GM12865 (cell line): ENCODE data around the gene SOCS7.

Source experiments
- DNase-seq: peaks from one replicate; pipeline ENCODE4 v3.0.0; 2010; ENCODE audit warnings: low read depth
- H3K4me3 ChIP-seq: 2 replicates; pipeline ENCODE4 v1.5.1; 2011; ENCODE audit warnings: mild to moderate bottlenecking, low read depth, low read length, control low read depth
- TF ChIP-seq, protein P1 (sequence below): IDR thresholded peaks from 2 replicates; pipeline ENCODE4 v1.5.1; 2011; ENCODE audit warnings: low read length, control low read depth, low read depth, inconsistent platforms; ENCODE audit not compliant: insufficient read depth; ENCODE audit errors: missing control alignments

Gene SOCS7, protein sequence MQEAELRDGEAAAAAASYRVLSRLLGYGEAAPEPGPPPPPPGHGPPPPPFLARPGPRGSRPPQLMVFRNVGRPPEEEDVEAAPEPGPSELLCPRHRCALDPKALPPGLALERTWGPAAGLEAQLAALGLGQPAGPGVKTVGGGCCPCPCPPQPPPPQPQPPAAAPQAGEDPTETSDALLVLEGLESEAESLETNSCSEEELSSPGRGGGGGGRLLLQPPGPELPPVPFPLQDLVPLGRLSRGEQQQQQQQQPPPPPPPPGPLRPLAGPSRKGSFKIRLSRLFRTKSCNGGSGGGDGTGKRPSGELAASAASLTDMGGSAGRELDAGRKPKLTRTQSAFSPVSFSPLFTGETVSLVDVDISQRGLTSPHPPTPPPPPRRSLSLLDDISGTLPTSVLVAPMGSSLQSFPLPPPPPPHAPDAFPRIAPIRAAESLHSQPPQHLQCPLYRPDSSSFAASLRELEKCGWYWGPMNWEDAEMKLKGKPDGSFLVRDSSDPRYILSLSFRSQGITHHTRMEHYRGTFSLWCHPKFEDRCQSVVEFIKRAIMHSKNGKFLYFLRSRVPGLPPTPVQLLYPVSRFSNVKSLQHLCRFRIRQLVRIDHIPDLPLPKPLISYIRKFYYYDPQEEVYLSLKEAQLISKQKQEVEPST

DNA sequence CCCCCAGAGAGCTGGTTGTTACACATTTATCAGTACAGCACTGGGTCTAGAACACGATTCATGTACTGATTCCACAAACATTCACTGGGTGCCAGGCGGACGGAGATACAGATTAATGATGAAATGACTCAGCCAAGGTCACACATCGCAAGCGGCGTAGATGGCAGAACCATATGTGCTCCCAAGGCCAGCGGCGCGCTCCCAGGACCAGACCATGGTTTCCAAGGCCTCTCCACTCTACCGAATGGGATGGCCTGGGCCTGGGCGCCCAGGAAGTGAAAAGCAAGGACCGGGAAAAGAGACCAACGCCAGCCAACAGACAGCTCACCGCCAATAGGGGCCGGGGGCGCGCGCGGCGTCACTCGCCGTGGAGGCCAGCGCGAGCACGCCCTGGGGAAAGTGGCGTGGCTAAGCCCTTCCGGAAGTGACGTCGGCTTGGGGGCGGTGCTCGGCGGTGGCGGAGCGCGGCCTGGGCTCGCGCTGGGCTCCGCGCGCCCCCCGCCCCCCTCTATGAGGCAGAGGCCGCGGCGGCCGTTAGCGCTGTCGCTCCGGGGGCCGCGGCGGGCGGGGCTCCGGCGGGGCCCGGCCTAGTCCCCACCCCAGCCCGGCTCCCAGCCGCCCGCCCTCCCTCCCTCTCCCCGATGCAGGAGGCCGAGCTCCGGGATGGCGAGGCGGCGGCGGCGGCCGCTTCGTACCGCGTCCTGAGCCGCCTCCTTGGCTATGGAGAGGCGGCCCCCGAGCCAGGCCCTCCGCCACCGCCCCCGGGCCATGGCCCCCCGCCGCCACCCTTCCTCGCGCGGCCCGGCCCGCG lies at the start of gene SOCS7:
Gene SOCS7 (plus strand): TSS at position 433 of the 811 bp plus-strand sequence. CDS start 209 bp downstream, at position 642.
- TF ChIP-seq, protein P1, sequence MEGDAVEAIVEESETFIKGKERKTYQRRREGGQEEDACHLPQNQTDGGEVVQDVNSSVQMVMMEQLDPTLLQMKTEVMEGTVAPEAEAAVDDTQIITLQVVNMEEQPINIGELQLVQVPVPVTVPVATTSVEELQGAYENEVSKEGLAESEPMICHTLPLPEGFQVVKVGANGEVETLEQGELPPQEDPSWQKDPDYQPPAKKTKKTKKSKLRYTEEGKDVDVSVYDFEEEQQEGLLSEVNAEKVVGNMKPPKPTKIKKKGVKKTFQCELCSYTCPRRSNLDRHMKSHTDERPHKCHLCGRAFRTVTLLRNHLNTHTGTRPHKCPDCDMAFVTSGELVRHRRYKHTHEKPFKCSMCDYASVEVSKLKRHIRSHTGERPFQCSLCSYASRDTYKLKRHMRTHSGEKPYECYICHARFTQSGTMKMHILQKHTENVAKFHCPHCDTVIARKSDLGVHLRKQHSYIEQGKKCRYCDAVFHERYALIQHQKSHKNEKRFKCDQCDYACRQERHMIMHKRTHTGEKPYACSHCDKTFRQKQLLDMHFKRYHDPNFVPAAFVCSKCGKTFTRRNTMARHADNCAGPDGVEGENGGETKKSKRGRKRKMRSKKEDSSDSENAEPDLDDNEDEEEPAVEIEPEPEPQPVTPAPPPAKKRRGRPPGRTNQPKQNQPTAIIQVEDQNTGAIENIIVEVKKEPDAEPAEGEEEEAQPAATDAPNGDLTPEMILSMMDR, result no peak
- peak within 1 kb of the TSS; percentile 78 for H3K4me3 ChIP-seq
- peak; percentile 93 for DNase-seq

DNA sequence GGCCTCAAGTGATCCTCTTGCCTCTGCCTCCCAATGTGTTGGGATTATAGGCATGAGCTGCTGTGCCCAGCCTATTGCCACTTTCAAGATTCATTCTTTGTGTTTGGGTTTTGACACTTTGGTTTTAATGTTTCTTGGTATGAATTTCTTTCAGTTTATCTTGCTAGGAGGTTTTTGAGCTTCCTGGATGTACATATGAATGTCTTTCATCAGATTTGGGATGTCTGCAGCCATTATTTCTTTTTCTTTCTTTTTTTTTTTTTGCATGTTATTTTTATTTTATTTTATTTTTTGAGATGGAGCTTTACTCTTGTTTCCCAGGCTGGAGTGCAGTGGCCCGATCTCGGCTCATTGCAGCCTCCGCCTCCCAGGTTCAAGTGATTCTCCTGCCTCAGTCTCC lies 36.1 kb upstream of the SOCS7 start:
- DNase-seq, result no peak
- no peak overlapping the region for H3K4me3 ChIP-seq
- TF ChIP-seq, protein P1, result no peak

DNA sequence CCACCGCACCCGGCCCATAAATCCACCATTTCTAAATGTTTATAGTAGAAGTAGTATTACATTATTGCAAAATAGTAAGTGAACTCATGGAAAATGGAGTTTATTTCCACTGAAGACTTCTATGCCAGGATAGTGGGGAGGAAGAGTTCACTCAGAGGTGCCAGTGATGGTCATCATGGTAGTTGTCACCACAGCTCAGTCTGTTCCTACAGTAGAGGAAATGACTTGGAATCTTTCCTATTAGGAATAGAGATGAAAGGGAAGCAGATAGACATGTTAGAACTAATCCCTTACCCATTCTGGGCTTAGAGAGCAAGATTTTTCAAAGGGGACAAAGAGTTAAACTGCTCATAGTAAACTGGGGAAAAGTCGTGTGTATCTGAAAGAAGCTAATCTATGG lies 34.6 kb upstream of the SOCS7 start:
- no peak overlapping the region for H3K4me3 ChIP-seq
- DNase-seq, result no peak
- TF ChIP-seq, protein P1, result no peak

DNA sequence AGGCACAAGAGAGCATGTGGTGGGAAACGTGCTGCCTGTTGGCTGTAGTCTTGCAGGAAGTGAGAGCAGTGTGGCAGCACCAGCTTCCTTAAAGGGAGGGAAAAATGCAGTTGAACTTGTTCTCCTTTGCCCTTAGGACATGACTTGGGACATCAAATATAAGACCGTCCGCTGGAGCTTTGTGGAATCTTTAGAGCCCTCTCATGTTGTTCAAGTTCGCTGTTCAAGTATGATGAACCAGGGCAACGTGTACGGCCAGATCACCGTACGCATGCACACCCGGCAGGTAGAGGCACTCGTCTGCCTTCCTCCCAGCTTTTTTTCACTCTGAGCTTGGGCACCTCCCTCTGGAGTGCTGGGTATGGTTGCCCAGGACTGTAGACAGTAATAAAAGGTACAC lies 31.2 kb upstream of the SOCS7 start:
- TF ChIP-seq, protein P1, result no peak
- no peak for DNase-seq
- no peak overlapping the region for H3K4me3 ChIP-seq

DNA sequence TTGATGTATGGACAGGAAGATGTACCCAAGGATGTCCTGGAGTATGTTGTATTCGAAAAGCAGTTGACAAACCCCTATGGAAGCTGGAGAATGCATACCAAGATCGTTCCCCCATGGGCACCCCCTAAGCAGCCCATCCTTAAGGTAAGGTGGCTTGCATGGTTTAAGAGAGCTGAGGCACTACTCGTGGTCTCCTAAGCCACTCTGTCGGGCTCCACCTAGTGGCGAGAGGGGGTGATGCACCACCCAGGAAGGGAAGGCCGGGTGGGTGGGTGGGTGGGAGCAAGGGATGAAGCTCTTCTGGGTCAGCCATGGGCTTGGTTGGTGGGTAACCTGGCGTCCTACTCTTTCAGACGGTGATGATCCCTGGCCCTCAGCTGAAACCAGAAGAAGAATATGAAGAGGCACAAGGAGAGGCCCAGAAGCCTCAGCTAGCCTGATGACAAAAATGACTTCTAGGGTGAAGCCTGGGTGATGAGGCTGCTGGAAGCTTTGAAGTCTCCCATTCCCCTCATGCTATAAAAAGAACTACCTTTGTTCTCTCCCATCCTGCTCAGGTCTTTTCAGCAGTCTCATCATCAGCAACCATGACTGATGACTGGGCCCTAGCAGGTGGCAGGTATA lies 29.4 kb upstream of the SOCS7 start:
- TF ChIP-seq, protein P1, result peak; percentile 79
- H3K4me3 ChIP-seq, result no peak overlapping the region
- DNase-seq, result peak; percentile 66

DNA sequence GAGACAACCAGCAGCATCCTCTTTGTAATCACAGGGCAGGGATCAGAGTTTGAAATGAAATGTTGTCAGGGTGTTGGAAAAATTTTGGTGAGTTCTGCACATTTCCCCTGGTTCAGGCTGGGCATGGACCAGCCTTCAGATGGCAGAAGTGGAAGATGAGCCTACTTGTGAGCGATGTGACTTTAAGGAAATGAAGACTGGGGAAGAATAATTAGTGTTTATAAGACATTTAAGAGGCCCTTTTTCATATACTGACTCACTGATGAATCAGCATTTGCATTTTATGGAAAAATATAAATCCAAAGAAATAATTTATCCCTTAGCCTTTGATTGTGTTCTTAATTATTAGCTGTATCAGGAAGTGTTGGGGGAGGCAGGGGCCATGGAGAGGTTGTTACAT lies 28.7 kb upstream of the SOCS7 start:
- no peak for DNase-seq
- TF ChIP-seq, protein P1, result no peak
- no peak overlapping the region for H3K4me3 ChIP-seq
